Ovary (tissue), 3 donors: ENCODE data around the gene ZMIZ1.

Experiments
- EP300 ChIP-seq: sonication (generic); formaldehyde crosslinking; IDR thresholded peaks from one replicate; pipeline ENCODE4 v1.6.1; 2017; ENCODE audit warnings: antibody characterized with exemption
- POLR2A ChIP-seq: fragments of 450-650 bp; IDR thresholded peaks from one replicate; pipeline ENCODE4 v1.6.1; 2017; ENCODE audit warnings: antibody characterized with exemption, mild to moderate bottlenecking, moderate library complexity
- TF ChIP-seq, protein P1 (sequence below), 3 donors: fragments of 450-650 bp in 2 of 3; fragments of 200-600 bp in 1 of 3; IDR thresholded peaks; one replicate each; pipeline versions ENCODE4 v1.5.1 to v1.8.0; 2016 to 2022; ENCODE audit warnings: antibody characterized with exemption in 3 of 3, mild to moderate bottlenecking in 1 of 3
- donor health status: DM: no; HTN: no; CAD: no.

DNA sequence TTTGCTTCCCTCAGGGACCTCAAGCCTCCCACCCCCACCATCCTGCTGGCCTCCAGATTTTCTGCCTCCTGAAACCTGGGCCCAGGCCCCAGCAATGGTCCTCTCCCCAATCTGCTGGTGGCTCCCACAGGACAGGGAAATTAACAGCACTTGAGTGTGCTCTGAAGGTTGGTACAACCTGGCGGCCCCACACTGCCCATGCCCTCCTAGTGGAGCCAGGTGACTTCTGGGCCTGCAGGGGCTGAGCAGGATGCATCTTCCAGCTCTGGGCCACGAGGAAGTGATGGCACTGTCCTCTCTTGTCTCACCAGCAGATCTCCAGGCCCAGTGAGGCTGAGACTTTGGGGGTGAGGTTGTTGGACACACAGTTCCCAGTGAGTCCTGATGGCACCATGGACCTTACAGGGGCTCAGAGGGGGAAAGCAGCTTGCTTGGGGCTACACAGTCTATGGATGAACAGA, 3.6 kb upstream of the ZMIZ1 start:
- TF ChIP-seq, protein P1, sequence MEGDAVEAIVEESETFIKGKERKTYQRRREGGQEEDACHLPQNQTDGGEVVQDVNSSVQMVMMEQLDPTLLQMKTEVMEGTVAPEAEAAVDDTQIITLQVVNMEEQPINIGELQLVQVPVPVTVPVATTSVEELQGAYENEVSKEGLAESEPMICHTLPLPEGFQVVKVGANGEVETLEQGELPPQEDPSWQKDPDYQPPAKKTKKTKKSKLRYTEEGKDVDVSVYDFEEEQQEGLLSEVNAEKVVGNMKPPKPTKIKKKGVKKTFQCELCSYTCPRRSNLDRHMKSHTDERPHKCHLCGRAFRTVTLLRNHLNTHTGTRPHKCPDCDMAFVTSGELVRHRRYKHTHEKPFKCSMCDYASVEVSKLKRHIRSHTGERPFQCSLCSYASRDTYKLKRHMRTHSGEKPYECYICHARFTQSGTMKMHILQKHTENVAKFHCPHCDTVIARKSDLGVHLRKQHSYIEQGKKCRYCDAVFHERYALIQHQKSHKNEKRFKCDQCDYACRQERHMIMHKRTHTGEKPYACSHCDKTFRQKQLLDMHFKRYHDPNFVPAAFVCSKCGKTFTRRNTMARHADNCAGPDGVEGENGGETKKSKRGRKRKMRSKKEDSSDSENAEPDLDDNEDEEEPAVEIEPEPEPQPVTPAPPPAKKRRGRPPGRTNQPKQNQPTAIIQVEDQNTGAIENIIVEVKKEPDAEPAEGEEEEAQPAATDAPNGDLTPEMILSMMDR (IDR thresholded peaks at IDR 0.05), result no peak
- TF ChIP-seq POLR2A (no peak), EP300 (no peak)
